Effector memory CD8-positive, alpha-beta T cell (primary cell): ENCODE measurements around the gene COL4A4.

Experiments
- ATAC-seq: fragments of 150-1000 bp; cut with Tn5 transposase; replicated peaks from 2 replicates; pipeline ENCODE4 v1.10.0; 2021; ENCODE audit warnings: mild to moderate bottlenecking, moderate library complexity
- DNase-seq, 3 experiments: peaks; one replicate each; pipeline ENCODE4 v3.0.0; 2021
- H3K27ac Mint-ChIP-seq, 2 donors: one replicate each; pipeline ENCODE4 v1.8.0; 2022; ENCODE audit warnings: mild to moderate bottlenecking in 2 of 2, mixed read lengths in 2 of 2, moderate library complexity in 2 of 2
- H3K27me3 Mint-ChIP-seq, 2 donors: one replicate each; pipeline ENCODE4 v1.8.0; 2022; ENCODE audit warnings: mixed read lengths in 2 of 2
- H3K36me3 Mint-ChIP-seq: one replicate; pipeline ENCODE4 v1.8.0; 2022; ENCODE audit warnings: mild to moderate bottlenecking, moderate library complexity, mixed read lengths; ENCODE audit not compliant: insufficient read depth
- H3K4me1 Mint-ChIP-seq, 2 donors: one replicate each; pipeline ENCODE4 v1.8.0; 2022; ENCODE audit warnings: low read depth in 2 of 2, mixed read lengths in 2 of 2
- H3K4me3 Mint-ChIP-seq, 2 donors: one replicate each; pipeline ENCODE4 v1.8.0; 2022; ENCODE audit warnings: mild to moderate bottlenecking in 2 of 2, mixed read lengths in 2 of 2, moderate library complexity in 2 of 2
- H3K9me3 Mint-ChIP-seq, 2 donors: one replicate each; pipeline ENCODE4 v1.8.0; 2022; ENCODE audit warnings: mixed read lengths in 2 of 2

The COL4A4 gene

DNA sequence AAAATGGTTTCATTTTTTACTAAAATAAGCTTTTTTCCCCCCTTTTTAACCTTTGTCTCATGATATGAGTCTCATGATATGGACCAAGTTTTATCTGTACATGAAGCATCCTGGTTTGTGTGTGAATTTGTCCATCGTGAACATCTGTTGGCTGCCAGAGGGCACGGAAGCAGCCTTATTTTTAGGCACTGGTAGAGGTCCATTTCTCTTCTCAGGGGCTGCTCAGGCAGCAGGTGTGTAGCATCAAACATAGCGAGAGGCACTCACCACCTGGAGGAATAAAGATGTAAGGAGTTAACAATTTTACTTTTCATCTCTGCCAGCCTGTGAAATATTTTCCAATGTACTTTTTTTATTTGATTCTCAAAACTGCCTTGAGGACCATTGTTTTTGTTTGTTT lies 193.6 kb downstream of the COL4A4 start:
- ATAC-seq (no peak), DNase-seq (no peak)
- Mint-ChIP-seq H3K9me3 (no peaks in the 10 kb centered on the region), H3K4me1 (peaks cover 0 to 5% of the 10 kb centered on the region in 2 donors), H3K4me3 (no peak overlapping the region), H3K27me3 (no peaks in the 10 kb centered on the region), H3K27ac (peak overlapping the region in 1 of 2 donors; percentile 12), H3K36me3 (peaks cover 6% of the 10 kb centered on the region)

DNA sequence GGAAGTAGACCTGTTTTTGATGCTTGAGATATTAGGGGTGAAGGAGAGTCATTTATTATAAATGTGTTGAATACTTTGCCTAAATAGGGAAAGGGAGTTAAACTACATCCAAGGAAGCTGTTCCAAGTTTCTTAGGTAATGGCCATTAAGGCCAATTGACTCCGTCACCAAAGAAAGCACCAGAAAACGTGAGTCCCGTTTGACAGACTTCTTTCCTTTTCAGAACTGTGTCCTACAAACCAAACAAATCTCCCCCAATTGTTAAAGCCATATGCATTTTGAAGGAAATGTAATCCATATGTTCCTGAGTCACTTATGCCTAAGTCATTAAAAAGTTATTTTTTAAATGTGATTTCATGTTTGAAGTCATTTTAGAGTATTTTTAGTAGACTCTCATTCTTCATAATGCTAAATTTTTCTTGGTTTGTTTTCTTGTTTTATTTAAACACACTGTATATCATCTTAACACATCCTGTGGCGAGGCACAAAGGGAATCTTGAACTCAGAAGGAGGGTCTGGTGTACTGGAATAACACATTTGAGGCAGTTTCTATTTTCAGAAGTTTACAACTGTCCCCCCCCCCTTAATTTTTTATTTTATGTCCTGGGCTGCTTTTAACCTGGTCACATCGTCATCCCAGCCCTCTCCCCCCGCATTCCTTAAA lies 194.5 kb downstream of the COL4A4 start:
- no peak for DNase-seq
- no peak for ATAC-seq
- Mint-ChIP-seq H3K9me3 (no peaks in the 10 kb centered on the region), H3K36me3 (peaks cover 6% of the 10 kb centered on the region), H3K4me3 (no peak overlapping the region), H3K27me3 (no peaks in the 10 kb centered on the region), H3K4me1 (peaks cover 0 to 5% of the 10 kb centered on the region in 2 donors), H3K27ac (no peak overlapping the region)

DNA sequence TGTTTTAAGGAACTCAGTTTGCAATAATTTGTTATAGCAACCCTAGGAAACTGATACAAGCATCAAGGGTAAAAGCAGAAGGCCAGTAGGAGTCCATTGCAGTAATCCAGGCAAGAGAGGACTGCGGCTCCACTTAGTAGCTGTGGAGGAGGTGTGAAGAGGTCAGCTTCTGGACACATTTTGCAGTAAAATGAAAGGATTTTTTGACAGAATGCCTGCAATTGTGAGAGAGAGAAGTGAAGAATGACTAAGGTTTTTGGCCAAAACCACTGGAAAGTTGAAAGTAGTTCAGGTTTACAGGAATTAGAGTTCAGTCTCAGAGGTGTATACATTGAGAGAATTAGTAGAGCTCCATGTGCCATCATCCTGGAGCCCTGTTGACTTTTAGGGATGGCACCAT lies 198.6 kb downstream of the COL4A4 start:
- H3K27me3 Mint-ChIP-seq, result no peaks in the 10 kb centered on the region
- H3K9me3 Mint-ChIP-seq, result no peaks in the 10 kb centered on the region
- ATAC-seq (no peak), DNase-seq (no peak)
- H3K4me1 Mint-ChIP-seq, result no peaks in the 10 kb centered on the region
- H3K36me3 Mint-ChIP-seq, result no peaks in the 10 kb centered on the region
- H3K27ac Mint-ChIP-seq, result no peak overlapping the region
- H3K4me3 Mint-ChIP-seq, result no peak overlapping the region

DNA sequence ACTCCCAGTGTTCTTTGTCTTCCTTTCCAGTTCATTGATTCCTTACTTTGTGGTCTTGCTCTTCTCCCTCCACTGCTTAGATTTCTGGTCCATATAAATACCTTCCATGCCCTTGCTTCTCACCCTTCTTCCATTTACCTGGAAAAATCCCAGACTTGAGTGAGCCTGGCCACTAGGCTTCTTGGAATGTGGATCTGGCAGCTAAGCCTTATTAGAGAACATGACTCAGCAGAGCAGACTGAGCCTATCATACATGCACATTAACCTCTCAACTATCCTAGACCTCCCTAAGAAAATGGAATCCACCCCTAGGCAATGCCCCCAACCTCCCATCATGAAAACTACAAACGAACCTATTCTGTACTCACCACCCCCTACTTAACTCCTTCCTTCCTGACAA lies 200.5 kb downstream of the COL4A4 start:
- no peaks in the 10 kb centered on the region for H3K36me3 Mint-ChIP-seq
- H3K4me1 Mint-ChIP-seq, result no peaks in the 10 kb centered on the region
- DNase-seq, result no peak
- no peak overlapping the region for H3K4me3 Mint-ChIP-seq
- H3K9me3 Mint-ChIP-seq, result peaks cover 2% of the 10 kb centered on the region in 2 donors
- H3K27ac Mint-ChIP-seq, result no peak overlapping the region
- no peak for ATAC-seq
- no peaks in the 10 kb centered on the region for H3K27me3 Mint-ChIP-seq

- H3K27me3 Mint-ChIP-seq, result no peaks in the 10 kb centered on the region
- H3K4me3 Mint-ChIP-seq, result no peak overlapping the region
- ATAC-seq (no peak), DNase-seq (no peak)
- H3K4me1 Mint-ChIP-seq, result no peaks in the 10 kb centered on the region
- no peak overlapping the region for H3K27ac Mint-ChIP-seq
- peaks cover 3 to 9% of the 10 kb centered on the region in 2 donors for H3K9me3 Mint-ChIP-seq
- no peaks in the 10 kb centered on the region for H3K36me3 Mint-ChIP-seq
Observed at GRCh38 chr2:226962176-226962773, 201.7 kb downstream of the COL4A4 start.

GRCh38 chr2:226959418-226959817 lies 204.6 kb downstream of the COL4A4 start:
- DNase-seq (no peak), ATAC-seq (no peak)
- Mint-ChIP-seq H3K4me1 (peaks cover 3% of the 10 kb centered on the region in 2 donors), H3K4me3 (no peak overlapping the region), H3K36me3 (no peaks in the 10 kb centered on the region), H3K9me3 (peaks cover 6 to 15% of the 10 kb centered on the region in 2 donors), H3K27me3 (no peaks in the 10 kb centered on the region), H3K27ac (no peak overlapping the region)

DNA sequence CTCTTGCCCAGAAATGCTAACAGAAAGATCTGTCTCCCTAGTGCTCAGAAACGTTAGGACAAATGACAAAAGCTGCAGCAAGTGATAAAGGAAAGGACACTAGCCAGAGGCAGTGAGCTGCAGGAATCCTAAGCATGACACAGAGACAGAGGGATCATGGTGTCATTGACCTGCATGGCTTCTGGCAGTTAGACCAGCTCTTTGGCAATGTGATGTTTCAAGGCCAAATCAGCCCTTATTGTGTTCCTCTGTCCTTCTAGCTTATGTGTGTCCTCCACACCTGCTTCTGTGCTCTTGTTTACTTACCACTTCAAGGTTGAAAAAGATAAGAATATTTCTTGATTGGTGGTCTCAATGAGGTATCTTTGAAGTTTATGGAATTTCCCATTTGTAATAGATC lies 207.3 kb downstream of the COL4A4 start:
- H3K9me3 Mint-ChIP-seq, result peaks cover 7 to 18% of the 10 kb centered on the region in 2 donors
- H3K4me1 Mint-ChIP-seq, result peaks cover 3 to 9% of the 10 kb centered on the region in 2 donors
- no peak overlapping the region for H3K4me3 Mint-ChIP-seq
- no peak overlapping the region for H3K27ac Mint-ChIP-seq
- H3K36me3 Mint-ChIP-seq, result no peaks in the 10 kb centered on the region
- DNase-seq, result no peak
- no peaks in the 10 kb centered on the region for H3K27me3 Mint-ChIP-seq
- ATAC-seq, result no peak

DNA sequence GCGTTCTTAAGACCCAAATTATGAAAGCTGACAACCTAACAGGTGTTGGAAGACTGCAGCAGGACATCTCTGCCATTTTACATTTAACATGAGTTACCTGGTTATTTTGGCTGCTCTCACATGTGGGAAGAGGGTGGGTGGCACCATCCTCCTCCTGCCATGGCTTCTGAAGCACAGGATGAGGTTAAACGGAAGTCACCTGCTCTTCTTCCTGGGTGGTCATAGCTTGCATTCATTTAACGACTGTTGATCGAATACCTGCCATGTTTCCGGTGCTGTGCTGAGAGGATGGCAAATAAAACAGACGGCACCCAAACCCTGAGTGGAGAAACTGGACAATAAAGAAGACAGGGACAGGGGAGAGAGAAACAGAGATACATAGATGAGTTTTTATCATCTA lies 210.2 kb downstream of the COL4A4 start:
- H3K27ac Mint-ChIP-seq, result no peak overlapping the region
- no peak for DNase-seq
- peaks cover 6 to 20% of the 10 kb centered on the region in 2 donors for H3K4me1 Mint-ChIP-seq
- peaks cover 6 to 18% of the 10 kb centered on the region in 2 donors for H3K9me3 Mint-ChIP-seq
- H3K36me3 Mint-ChIP-seq, result no peaks in the 10 kb centered on the region
- no peaks in the 10 kb centered on the region for H3K27me3 Mint-ChIP-seq
- no peak overlapping the region for H3K4me3 Mint-ChIP-seq
- no peak for ATAC-seq

- DNase-seq, result no peak
- H3K27me3 Mint-ChIP-seq, result no peaks in the 10 kb centered on the region
- no peak overlapping the region for H3K4me3 Mint-ChIP-seq
- peaks cover 5 to 13% of the 10 kb centered on the region in 2 donors for H3K9me3 Mint-ChIP-seq
- peaks cover 6 to 20% of the 10 kb centered on the region in 2 donors for H3K4me1 Mint-ChIP-seq
- H3K27ac Mint-ChIP-seq, result no peak overlapping the region
- no peaks in the 10 kb centered on the region for H3K36me3 Mint-ChIP-seq
- ATAC-seq, result no peak
Observed at GRCh38 chr2:226953206-226953605, 210.8 kb downstream of the COL4A4 start.
